H1 (cell line): ENCODE data around the gene BAX. TPM values are rescaled to one million over a fixed set of nuclear protein-coding genes. Genes with fewer than 3 reads are reported as not detected.
A peak's percentile ranks its signal among the peaks of the same experiment; 100 is the strongest.

Experiments used
- CHD7 ChIP-seq: fragments of 300-600 bp; sonication (generic); IDR thresholded peaks from 2 replicates; pipeline ENCODE4 v1.7.1; 2012; ENCODE audit warnings: low read length, moderate library complexity, mild to moderate bottlenecking, inconsistent platforms; ENCODE audit not compliant: insufficient replicate concordance
- POLR2AphosphoS5 ChIP-seq: IDR thresholded peaks from 2 replicates; pipeline ENCODE4 v1.6.1; 2011; ENCODE audit warnings: low read depth, low read length
- RAD21 ChIP-seq, 2 experiments: IDR thresholded peaks in 1 of 2; conservative IDR thresholded peaks in 1 of 2; 2 replicates each; pipeline ENCODE4 v1.6.1; 2011; ENCODE audit warnings: low read depth in 2 of 2, low read length in 2 of 2, improper control_type of control experiment in 1 of 2, inconsistent platforms in 1 of 2, mild to moderate bottlenecking in 1 of 2, moderate library complexity in 1 of 2
- polyA plus RNA-seq, 7 experiments: library from polyadenylated mRNA; depleted of rRNA in 3 of 7; stranded (reverse) in 5 of 7; unstranded in 2 of 7; fragments of >200 nt in 5 of 7; fragments of 200-250 nt in 2 of 7; gene quantifications; 1 replicate in 5 of 7; 2 replicates in 1 of 7; 4 replicates in 1 of 7; pipeline versions ENCODE4 v1.2.1 to v1.2.3, GENCODE V29; 2011 to 2013; ENCODE audit warnings: missing spikeins in 2 of 7, mixed read lengths in 2 of 7
- total RNA-seq: library from RNA; stranded (reverse); fragmentation: NEBNext Ultra II Directional; extraction: Animal tissue kit (Norgen Biotek cat#: 25700); gene quantifications from 2 replicates; pipeline ENCODE4 v1.2.1, GENCODE V29; 2021

Gene BAX
- total and polyA plus RNA-seq, 2 of the 8 experiments (the other 6 are each of a cell fraction or from before 2014, with no cell fraction given) = 257 to 346 TPM

GRCh38 chr19:48968179-48968661 is 13.5 kb downstream of the BAX start (continued):
- TF ChIP-seq CHD7 = no peak
- TF ChIP-seq POLR2AphosphoS5 = peak; percentile 60; the same call in 1 of the 2 replicates
- TF ChIP-seq RAD21 (IDR thresholded peaks at IDR 0.05 in 1 of 2, conservative IDR thresholded peaks at IDR 0.05 in 1 of 2; ENCODE audit: low read depth in 2 of 2, low read length in 2 of 2) = no peak
